ENCODE measurements around the gene OPN1SW.

Gene OPN1SW

GRCh38 chr7:128775744-128776474 is at the start of gene OPN1SW:
Gene OPN1SW, minus strand, starts transcription at chr7:128775794. Its CDS starts 13 bp downstream, at chr7:128775781.
- DNase-seq = peak; percentile 63

GRCh38 chr7:128821724-128822123 is 46.1 kb upstream of the OPN1SW start:
- no peak for DNase-seq

- DNase-seq = no peak
These were observed 43.1 kb upstream of the OPN1SW start for GRCh38 chr7:128818694-128819093.

- DNase-seq = no peak
These were observed 39.8 kb upstream of the OPN1SW start for GRCh38 chr7:128815289-128815942.

GRCh38 chr7:128814499-128814898 is 38.9 kb upstream of the OPN1SW start:
- DNase-seq = peak; percentile 28

- DNase-seq = no peak
These were observed 37.0 kb upstream of the OPN1SW start for GRCh38 chr7:128812514-128813168.

GRCh38 chr7:128811631-128812430 is 36.2 kb upstream of the OPN1SW start:
- no peak for DNase-seq

GRCh38 chr7:128810997-128811396 is 35.4 kb upstream of the OPN1SW start:
- no peak for DNase-seq

GRCh38 chr7:128810473-128810872 is 34.9 kb upstream of the OPN1SW start:
- no peak for DNase-seq

- peak; percentile 11 for DNase-seq
These were observed 33.8 kb upstream of the OPN1SW start for GRCh38 chr7:128809363-128809762.

- peak; percentile 12 for DNase-seq
These were observed 31.6 kb upstream of the OPN1SW start for GRCh38 chr7:128807191-128807590.

GRCh38 chr7:128805225-128805624 is 29.6 kb upstream of the OPN1SW start:
- no peak for DNase-seq

- DNase-seq = no peak
These were observed 28.9 kb upstream of the OPN1SW start for GRCh38 chr7:128804484-128804883.

- no peak for DNase-seq
These were observed 26.2 kb upstream of the OPN1SW start for GRCh38 chr7:128801667-128802418.

- DNase-seq = no peak
These were observed 25.4 kb upstream of the OPN1SW start for GRCh38 chr7:128801003-128801402.

GRCh38 chr7:128800567-128800966 is 25.0 kb upstream of the OPN1SW start:
- DNase-seq = no peak

GRCh38 chr7:128799451-128799850 is 23.9 kb upstream of the OPN1SW start:
- DNase-seq = peak; percentile 41

- DNase-seq = no peak
These were observed 20.7 kb upstream of the OPN1SW start for GRCh38 chr7:128796327-128796726.

- no peak for DNase-seq
These were observed 19.5 kb upstream of the OPN1SW start for GRCh38 chr7:128795129-128795528.

GRCh38 chr7:128794436-128794835 is 18.8 kb upstream of the OPN1SW start:
- DNase-seq = no peak

GRCh38 chr7:128794020-128794419 is 18.4 kb upstream of the OPN1SW start:
- DNase-seq = peak; percentile 10

- no peak for DNase-seq
These were observed 17.6 kb upstream of the OPN1SW start for GRCh38 chr7:128793181-128793547.
